GM10266 (cell line): ENCODE results near the gene NHS.

ENCODE experiments used
- DNase-seq: peaks from one replicate; pipeline ENCODE4 v3.0.0; 2012; ENCODE audit errors: extremely low spot score
- TF ChIP-seq, protein P1 (sequence below): IDR thresholded peaks from 2 replicates; pipeline ENCODE4 v1.5.1; 2012; ENCODE audit warnings: mild to moderate bottlenecking, low read depth; ENCODE audit not compliant: control insufficient read depth, insufficient read depth; ENCODE audit errors: missing control alignments

Gene NHS

GRCh38 chrX:17580539-17581152, 205.6 kb downstream of the NHS start:
- TF ChIP-seq, protein P1, sequence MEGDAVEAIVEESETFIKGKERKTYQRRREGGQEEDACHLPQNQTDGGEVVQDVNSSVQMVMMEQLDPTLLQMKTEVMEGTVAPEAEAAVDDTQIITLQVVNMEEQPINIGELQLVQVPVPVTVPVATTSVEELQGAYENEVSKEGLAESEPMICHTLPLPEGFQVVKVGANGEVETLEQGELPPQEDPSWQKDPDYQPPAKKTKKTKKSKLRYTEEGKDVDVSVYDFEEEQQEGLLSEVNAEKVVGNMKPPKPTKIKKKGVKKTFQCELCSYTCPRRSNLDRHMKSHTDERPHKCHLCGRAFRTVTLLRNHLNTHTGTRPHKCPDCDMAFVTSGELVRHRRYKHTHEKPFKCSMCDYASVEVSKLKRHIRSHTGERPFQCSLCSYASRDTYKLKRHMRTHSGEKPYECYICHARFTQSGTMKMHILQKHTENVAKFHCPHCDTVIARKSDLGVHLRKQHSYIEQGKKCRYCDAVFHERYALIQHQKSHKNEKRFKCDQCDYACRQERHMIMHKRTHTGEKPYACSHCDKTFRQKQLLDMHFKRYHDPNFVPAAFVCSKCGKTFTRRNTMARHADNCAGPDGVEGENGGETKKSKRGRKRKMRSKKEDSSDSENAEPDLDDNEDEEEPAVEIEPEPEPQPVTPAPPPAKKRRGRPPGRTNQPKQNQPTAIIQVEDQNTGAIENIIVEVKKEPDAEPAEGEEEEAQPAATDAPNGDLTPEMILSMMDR = no peak
- no peak for DNase-seq

DNA sequence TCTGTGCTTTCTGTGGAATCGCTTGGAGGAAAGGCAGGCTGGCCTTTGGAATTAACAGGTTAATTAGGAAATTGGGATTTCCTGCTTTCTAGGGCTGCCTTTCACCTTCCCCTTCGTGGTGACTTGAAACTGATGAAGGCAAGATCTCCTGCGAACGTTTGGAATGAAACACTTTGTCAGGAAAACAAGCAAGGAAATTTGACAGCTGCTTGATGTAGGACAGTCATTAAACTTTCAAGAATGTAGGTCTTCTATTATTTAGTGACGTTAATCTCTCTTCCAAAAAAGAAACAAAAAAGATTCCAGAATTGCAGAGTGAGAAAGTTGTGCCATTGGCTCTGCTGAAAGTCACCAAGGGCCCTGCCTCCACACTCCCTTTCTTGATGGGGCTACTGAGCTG, 206.6 kb downstream of the NHS start:
- DNase-seq = no peak
- TF ChIP-seq, protein P1 = no peak

- TF ChIP-seq, protein P1 = no peak
- DNase-seq = no peak
These were observed 209.3 kb downstream of the NHS start for GRCh38 chrX:17584248-17584681.

- no peak for DNase-seq
- TF ChIP-seq, protein P1 = no peak
These were observed 210.0 kb downstream of the NHS start for GRCh38 chrX:17585006-17585405.

GRCh38 chrX:17587366-17587765, 212.4 kb downstream of the NHS start:
- DNase-seq = no peak
- TF ChIP-seq, protein P1 = no peak

- TF ChIP-seq, protein P1 = no peak
- DNase-seq = no peak
These were observed 213.3 kb downstream of the NHS start for GRCh38 chrX:17588303-17588702.

DNA sequence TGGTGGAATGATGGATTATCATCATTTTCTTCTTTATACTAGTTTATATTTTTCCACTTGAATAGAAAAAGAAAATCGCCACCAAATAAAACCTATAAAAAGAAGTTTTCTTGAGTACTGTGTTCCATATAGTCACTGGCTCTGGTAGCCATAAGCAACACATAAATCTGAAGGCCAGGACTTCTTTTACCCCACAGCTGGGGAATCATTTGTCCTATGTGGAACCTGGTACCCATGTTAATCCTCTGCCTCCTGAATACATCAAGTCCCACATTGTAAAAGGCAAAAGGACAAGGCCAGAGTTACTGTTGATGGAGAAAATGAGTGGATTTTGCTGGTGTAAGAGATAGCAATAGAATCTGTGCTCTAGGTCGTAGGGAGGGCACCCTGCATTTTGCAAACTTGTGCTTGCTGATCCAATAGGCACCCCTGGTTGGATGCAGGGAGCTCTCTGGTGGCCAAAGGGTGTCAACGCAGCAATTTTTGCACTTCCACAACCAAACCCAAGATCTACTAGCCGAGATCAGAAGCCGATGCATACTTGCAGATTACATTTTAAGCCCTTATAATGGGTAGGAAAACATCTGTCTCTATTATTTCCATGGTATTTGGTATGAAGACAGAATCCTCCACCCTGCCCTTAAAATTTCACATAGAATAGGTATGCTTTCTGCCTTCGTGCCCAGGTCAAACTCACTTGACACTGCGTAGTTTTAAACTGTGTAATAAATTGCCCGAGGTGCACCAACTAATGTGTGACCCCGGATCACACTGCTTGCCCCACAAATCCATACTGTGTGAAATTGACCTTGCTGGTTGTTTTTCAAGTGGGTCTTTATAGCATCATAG, 216.1 kb downstream of the NHS start:
- peak; percentile 8 for DNase-seq
- TF ChIP-seq, protein P1 = peak; percentile 48
